Measurements from ENCODE around the gene ZNF652.

Gene ZNF652

GRCh38 chr17:49382556-49382955 is 20.5 kb upstream of the ZNF652 start:
- no peak for TF ChIP-seq CTCF (IDR thresholded peaks at IDR 0.05)
- Histone ChIP-seq H2AFZ (no peak overlapping the region), H3K9ac (no peak overlapping the region), H3K9me3 (ENCODE audit: control insufficient read depth, low read length) (no peaks in the 10 kb centered on the region), H3K4me2 (ENCODE audit: low read length) (no peak overlapping the region), H3K36me3 (ENCODE audit: control insufficient read depth, insufficient read depth, low read length) (no peaks in the 10 kb centered on the region), H3K79me2 (no peaks in the 10 kb centered on the region), H3K27ac (no peak overlapping the region), H3K27me3 (ENCODE audit: control insufficient read depth, insufficient read depth, low read length) (no peaks in the 10 kb centered on the region), H3K4me1 (no peaks in the 10 kb centered on the region), H3K4me3 (ENCODE audit: low read depth, low read length) (no peak overlapping the region)

GRCh38 chr17:49381793-49382192 is 19.7 kb upstream of the ZNF652 start:
- no peaks in the 10 kb centered on the region for H3K27me3 ChIP-seq (ENCODE audit: control insufficient read depth, insufficient read depth, low read length)
- H3K27ac ChIP-seq: no peak overlapping the region
- H3K36me3 ChIP-seq (ENCODE audit: control insufficient read depth, insufficient read depth, low read length): no peaks in the 10 kb centered on the region
- H3K9ac ChIP-seq: no peak overlapping the region
- H3K79me2 ChIP-seq: no peaks in the 10 kb centered on the region
- no peaks in the 10 kb centered on the region for H3K4me1 ChIP-seq
- no peak overlapping the region for H3K4me2 ChIP-seq (ENCODE audit: low read length)
- H2AFZ ChIP-seq: no peak overlapping the region
- no peaks in the 10 kb centered on the region for H3K9me3 ChIP-seq (ENCODE audit: control insufficient read depth, low read length)
- no peak for TF ChIP-seq CTCF (IDR thresholded peaks at IDR 0.05)
- no peak overlapping the region for H3K4me3 ChIP-seq (ENCODE audit: low read depth, low read length)

GRCh38 chr17:49381033-49381432 is 19.0 kb upstream of the ZNF652 start:
- Histone ChIP-seq H3K4me2 (ENCODE audit: low read length) (no peak overlapping the region), H3K27me3 (ENCODE audit: control insufficient read depth, insufficient read depth, low read length) (no peaks in the 10 kb centered on the region), H2AFZ (no peak overlapping the region), H3K36me3 (ENCODE audit: control insufficient read depth, insufficient read depth, low read length) (no peaks in the 10 kb centered on the region), H3K27ac (no peak overlapping the region), H3K9me3 (ENCODE audit: control insufficient read depth, low read length) (no peaks in the 10 kb centered on the region), H3K4me1 (no peaks in the 10 kb centered on the region), H3K4me3 (ENCODE audit: low read depth, low read length) (no peak overlapping the region), H3K79me2 (no peaks in the 10 kb centered on the region), H3K9ac (no peak overlapping the region)
- no peak for TF ChIP-seq CTCF (IDR thresholded peaks at IDR 0.05)

GRCh38 chr17:49379926-49380325 is 17.9 kb upstream of the ZNF652 start:
- H3K27me3 ChIP-seq (ENCODE audit: control insufficient read depth, insufficient read depth, low read length): no peaks in the 10 kb centered on the region
- H3K27ac ChIP-seq: no peak overlapping the region
- no peaks in the 10 kb centered on the region for H3K9me3 ChIP-seq (ENCODE audit: control insufficient read depth, low read length)
- H3K79me2 ChIP-seq: no peaks in the 10 kb centered on the region
- H3K36me3 ChIP-seq (ENCODE audit: control insufficient read depth, insufficient read depth, low read length): no peaks in the 10 kb centered on the region
- no peaks in the 10 kb centered on the region for H3K4me1 ChIP-seq
- TF ChIP-seq CTCF (IDR thresholded peaks at IDR 0.05): no peak
- no peak overlapping the region for H3K4me3 ChIP-seq (ENCODE audit: low read depth, low read length)
- H2AFZ ChIP-seq: no peak overlapping the region
- H3K4me2 ChIP-seq (ENCODE audit: low read length): no peak overlapping the region
- no peak overlapping the region for H3K9ac ChIP-seq

GRCh38 chr17:49378311-49378710 is 16.3 kb upstream of the ZNF652 start:
- H3K36me3 ChIP-seq (ENCODE audit: control insufficient read depth, insufficient read depth, low read length): no peaks in the 10 kb centered on the region
- TF ChIP-seq CTCF (IDR thresholded peaks at IDR 0.05): no peak
- no peak overlapping the region for H3K4me3 ChIP-seq (ENCODE audit: low read depth, low read length)
- no peaks in the 10 kb centered on the region for H3K4me1 ChIP-seq
- H3K4me2 ChIP-seq (ENCODE audit: low read length): no peak overlapping the region
- no peak overlapping the region for H3K9ac ChIP-seq
- H3K9me3 ChIP-seq (ENCODE audit: control insufficient read depth, low read length): no peaks in the 10 kb centered on the region
- no peaks in the 10 kb centered on the region for H3K79me2 ChIP-seq
- no peak overlapping the region for H2AFZ ChIP-seq
- H3K27ac ChIP-seq: no peak overlapping the region
- no peaks in the 10 kb centered on the region for H3K27me3 ChIP-seq (ENCODE audit: control insufficient read depth, insufficient read depth, low read length)
